Astrocyte (in vitro differentiated cells and primary cell): Measurements from ENCODE around the gene CDS1.

Experiments used
- EZH2 ChIP-seq: IDR thresholded peaks from 2 replicates; pipeline ENCODE4 v1.6.1; 2012; ENCODE audit warnings: mild to moderate bottlenecking, low read length, inconsistent platforms; ENCODE audit not compliant: insufficient read depth
- TF ChIP-seq, protein P1 (sequence below): IDR thresholded peaks from 2 replicates; pipeline ENCODE4 v1.5.1; 2011; ENCODE audit warnings: low read depth, mild to moderate bottlenecking, inconsistent platforms, low read length, moderate library complexity; ENCODE audit not compliant: insufficient read depth

DNA sequence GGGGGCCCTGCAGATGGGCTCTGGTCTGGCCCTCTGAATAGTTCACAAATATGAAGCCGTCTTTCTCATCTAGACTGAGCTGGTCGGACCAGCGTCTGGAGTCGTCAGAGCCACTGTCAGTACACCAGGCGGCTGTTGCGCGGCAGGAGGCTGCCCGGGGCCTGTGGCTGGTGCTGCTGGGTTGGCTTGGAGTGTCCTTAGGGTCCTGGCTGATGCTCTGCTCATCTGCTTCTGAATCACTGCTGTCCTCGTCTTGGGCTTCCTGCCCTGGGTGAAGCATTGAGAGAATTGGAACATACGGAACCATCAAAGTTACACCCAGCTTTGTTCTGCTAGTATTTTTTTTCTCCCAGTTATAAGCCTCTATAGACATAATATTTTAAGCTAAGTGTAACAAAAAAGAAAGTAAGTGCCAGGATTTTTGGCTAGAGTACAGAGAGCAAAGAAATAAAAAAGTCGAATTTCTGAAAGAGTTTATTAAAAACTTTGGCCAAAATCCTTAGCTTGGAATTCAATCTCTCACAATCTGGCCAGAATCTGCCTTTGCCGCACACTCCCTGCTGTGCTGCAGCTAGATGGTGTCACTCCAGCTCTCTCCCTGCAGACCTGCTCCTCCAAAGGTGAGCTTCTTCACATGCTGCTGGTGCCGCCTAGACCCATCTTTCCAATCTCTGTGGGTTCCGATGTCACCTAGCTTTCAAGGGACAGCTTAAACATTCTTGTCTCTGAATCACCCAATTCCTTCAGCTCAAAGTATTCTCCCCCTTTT lies 96.2 kb downstream of the CDS1 start:
- TF ChIP-seq, protein P1, sequence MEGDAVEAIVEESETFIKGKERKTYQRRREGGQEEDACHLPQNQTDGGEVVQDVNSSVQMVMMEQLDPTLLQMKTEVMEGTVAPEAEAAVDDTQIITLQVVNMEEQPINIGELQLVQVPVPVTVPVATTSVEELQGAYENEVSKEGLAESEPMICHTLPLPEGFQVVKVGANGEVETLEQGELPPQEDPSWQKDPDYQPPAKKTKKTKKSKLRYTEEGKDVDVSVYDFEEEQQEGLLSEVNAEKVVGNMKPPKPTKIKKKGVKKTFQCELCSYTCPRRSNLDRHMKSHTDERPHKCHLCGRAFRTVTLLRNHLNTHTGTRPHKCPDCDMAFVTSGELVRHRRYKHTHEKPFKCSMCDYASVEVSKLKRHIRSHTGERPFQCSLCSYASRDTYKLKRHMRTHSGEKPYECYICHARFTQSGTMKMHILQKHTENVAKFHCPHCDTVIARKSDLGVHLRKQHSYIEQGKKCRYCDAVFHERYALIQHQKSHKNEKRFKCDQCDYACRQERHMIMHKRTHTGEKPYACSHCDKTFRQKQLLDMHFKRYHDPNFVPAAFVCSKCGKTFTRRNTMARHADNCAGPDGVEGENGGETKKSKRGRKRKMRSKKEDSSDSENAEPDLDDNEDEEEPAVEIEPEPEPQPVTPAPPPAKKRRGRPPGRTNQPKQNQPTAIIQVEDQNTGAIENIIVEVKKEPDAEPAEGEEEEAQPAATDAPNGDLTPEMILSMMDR = no peak
- no peak for TF ChIP-seq EZH2
